ENCODE results near the gene KNDC1.

Gene KNDC1

GRCh38 chr10:133208466-133208865, 48.4 kb downstream of the KNDC1 start:
- ATAC-seq (ENCODE audit: low read depth), result no peak
- H3K9me3 Mint-ChIP-seq, result no peaks in the 10 kb centered on the region
- no peak for DNase-seq (ENCODE audit: low spot score in 2 of 2)
- H3K36me3 Mint-ChIP-seq, result no peaks in the 10 kb centered on the region
- H3K27ac Mint-ChIP-seq, result no peak overlapping the region
- no peaks in the 10 kb centered on the region for H3K4me1 Mint-ChIP-seq
- H3K27me3 Mint-ChIP-seq, result peaks cover 6% of the 10 kb centered on the region
- no peak overlapping the region for H3K4me3 Mint-ChIP-seq

DNA sequence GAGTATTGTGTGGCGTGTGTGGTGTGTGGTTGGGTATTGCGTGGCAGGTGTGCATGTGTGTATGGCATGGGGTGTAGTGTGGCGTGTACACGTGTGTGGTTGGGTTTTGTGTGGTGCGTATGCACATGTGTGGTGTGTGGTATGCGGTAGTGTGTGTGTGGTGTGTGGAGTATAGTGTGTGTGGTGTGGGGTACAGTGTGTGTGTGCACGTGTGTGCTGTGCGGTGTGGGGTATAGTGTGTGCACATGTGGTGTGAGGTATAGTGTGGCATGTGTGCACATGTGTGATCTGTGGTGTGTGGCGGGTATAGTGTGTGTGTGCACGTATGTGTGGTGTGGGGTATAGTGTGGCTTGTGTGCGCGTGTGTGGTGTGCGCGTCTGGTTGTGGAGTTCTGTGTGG, 49.1 kb downstream of the KNDC1 start:
- no peak overlapping the region for H3K4me3 Mint-ChIP-seq
- H3K36me3 Mint-ChIP-seq, result no peaks in the 10 kb centered on the region
- no peaks in the 10 kb centered on the region for H3K4me1 Mint-ChIP-seq
- H3K27ac Mint-ChIP-seq, result no peak overlapping the region
- ATAC-seq (ENCODE audit: low read depth) (no peak), DNase-seq (ENCODE audit: low spot score in 2 of 2) (no peak)
- peaks cover 6% of the 10 kb centered on the region for H3K27me3 Mint-ChIP-seq
- H3K9me3 Mint-ChIP-seq, result no peaks in the 10 kb centered on the region

DNA sequence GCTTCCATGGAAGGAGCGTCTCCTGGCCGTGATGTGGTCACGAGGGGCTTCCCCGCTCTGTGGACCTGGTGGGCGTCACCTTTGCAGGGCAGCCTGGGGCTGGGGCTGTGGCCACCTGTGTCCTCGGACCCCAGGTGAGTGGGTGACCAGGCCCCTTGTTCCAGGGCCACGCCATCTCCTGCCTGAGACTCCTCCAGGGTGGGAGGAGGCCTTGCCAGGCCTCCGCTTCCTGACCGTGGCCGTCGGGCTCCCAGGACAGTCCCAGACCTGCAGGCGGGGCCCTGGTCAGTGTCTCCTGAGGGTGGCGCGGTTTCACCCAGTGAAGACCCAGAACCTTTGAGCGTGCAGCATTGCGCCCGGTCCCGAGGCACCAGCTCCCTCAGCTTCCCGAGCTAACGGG, 49.6 kb downstream of the KNDC1 start:
- no peak for DNase-seq (ENCODE audit: low spot score in 2 of 2)
- H3K4me1 Mint-ChIP-seq, result no peaks in the 10 kb centered on the region
- no peak overlapping the region for H3K27ac Mint-ChIP-seq
- H3K4me3 Mint-ChIP-seq, result no peak overlapping the region
- no peaks in the 10 kb centered on the region for H3K9me3 Mint-ChIP-seq
- no peak for ATAC-seq (ENCODE audit: low read depth)
- H3K36me3 Mint-ChIP-seq, result no peaks in the 10 kb centered on the region
- H3K27me3 Mint-ChIP-seq, result peaks cover 6% of the 10 kb centered on the region

DNA sequence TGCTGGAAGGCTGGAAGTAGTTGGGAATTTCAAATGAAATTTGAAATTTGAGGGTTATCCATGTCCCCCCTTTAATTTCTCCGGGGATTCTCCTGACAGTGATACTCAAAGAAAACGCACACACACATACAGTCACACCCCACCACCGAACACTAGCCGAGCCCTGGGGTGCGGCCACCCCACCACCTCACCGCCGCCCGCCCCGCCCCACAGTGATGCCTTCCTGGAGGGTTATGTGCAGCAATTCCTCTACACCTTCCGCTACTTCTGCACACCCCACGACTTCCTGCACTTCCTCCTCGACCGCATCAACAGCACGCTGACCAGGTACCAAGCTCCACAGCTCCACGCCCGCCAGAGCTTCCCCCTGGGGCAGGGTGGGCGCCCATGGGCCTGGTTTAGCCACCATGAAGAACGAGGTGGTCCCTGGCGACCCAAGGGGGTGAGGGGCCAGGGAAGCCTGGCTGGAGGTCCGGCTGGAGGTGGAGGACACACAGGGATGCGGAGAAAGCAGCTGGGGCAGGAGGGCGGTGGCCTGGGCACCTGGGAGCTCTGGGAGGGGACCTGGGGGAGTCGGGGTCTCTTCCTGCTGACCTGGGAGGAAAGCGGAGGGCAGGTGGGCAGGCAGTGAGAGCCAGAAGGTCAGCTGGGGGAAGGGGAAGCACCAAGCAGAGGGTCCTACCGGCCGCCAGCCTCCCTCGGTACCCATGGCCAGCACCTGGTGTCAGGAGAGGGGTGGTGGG, 50.5 kb downstream of the KNDC1 start:
- no peak for DNase-seq (ENCODE audit: low spot score in 2 of 2)
- no peak overlapping the region for H3K27ac Mint-ChIP-seq
- no peak for ATAC-seq (ENCODE audit: low read depth)
- no peaks in the 10 kb centered on the region for H3K36me3 Mint-ChIP-seq
- no peaks in the 10 kb centered on the region for H3K9me3 Mint-ChIP-seq
- H3K4me3 Mint-ChIP-seq, result no peak overlapping the region
- H3K27me3 Mint-ChIP-seq, result peaks cover 4% of the 10 kb centered on the region
- no peaks in the 10 kb centered on the region for H3K4me1 Mint-ChIP-seq

DNA sequence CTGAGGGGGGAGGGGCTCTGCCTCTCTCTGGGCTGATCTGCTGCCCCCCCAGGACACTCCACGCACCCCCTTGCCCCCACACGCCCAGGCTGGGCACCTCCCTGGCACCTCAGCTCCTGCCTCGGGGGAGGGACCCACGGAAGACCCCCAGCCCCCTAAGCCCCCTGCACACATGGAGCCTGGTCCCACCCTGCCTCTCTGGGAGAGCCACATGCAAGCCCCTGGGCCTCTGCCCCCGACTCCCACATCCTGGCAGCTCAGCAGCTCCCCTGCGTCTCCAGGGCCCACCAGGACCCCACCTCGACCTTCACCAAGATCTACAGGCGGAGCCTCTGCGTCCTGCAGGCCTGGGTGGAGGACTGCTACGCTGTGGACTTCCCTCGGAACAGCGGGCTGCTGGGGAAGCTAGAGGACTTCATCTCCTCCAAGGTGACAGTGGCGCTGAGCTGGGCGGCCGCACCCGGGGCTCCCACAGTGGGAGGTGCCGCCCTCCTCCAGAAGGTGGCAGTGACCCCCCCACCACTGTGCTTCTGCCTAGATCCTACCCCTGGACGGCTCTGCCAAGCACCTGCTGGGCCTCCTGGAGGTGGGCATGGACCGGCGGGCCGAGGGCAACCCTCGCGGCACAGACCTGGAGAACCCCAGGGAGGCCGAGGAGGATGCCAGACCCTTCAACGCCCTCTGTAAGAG, 51.3 kb downstream of the KNDC1 start:
- H3K4me3 Mint-ChIP-seq, result no peak overlapping the region
- H3K4me1 Mint-ChIP-seq, result no peaks in the 10 kb centered on the region
- no peaks in the 10 kb centered on the region for H3K9me3 Mint-ChIP-seq
- DNase-seq (ENCODE audit: low spot score in 2 of 2) (no peak), ATAC-seq (ENCODE audit: low read depth) (no peak)
- H3K27me3 Mint-ChIP-seq, result peaks cover 4% of the 10 kb centered on the region
- no peaks in the 10 kb centered on the region for H3K36me3 Mint-ChIP-seq
- H3K27ac Mint-ChIP-seq, result no peak overlapping the region

- no peaks in the 10 kb centered on the region for H3K4me1 Mint-ChIP-seq
- H3K9me3 Mint-ChIP-seq, result no peaks in the 10 kb centered on the region
- DNase-seq (ENCODE audit: low spot score in 2 of 2) (no peak), ATAC-seq (ENCODE audit: low read depth) (no peak)
- peaks cover 4% of the 10 kb centered on the region for H3K27me3 Mint-ChIP-seq
- H3K27ac Mint-ChIP-seq, result no peak overlapping the region
- no peaks in the 10 kb centered on the region for H3K36me3 Mint-ChIP-seq
- H3K4me3 Mint-ChIP-seq, result no peak overlapping the region
These were observed 52.2 kb downstream of the KNDC1 start for GRCh38 chr10:133211959-133212852.

DNA sequence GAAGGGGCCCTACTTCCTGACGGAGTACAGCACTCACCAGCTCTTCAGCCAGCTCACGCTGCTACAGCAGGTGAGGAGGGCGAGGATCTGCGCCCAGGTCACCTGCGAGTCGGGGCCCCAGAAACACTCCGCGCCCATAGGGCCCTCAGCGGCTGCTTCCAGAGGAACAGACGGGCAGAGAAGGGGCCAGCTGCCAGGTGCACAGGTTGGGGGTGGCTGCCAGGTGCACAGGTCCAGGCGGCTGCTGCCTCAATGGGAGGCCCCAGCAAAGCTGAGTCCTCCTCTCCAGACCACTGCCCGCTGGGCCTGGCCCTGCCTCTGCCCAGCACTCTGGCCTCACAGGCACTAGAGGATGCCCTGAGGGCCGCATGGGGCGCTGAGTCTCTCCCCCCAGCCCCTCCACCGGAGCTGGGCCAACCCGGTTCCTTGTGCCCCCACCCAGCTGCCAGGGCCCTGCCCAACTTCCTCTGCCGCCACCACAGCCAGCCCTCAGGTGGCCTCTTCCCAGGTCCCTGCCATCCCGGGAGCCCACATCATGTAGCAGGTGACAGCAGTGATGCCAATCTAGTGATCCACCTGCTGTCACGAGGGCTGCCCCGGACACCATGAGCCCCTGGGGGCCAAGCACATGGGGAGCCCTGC, 53.0 kb downstream of the KNDC1 start:
- Mint-ChIP-seq H3K27ac (no peak overlapping the region), H3K27me3 (peaks cover 4% of the 10 kb centered on the region), H3K9me3 (no peaks in the 10 kb centered on the region), H3K4me3 (no peak overlapping the region), H3K36me3 (no peaks in the 10 kb centered on the region), H3K4me1 (no peaks in the 10 kb centered on the region)
- DNase-seq (ENCODE audit: low spot score in 2 of 2) (no peak), ATAC-seq (ENCODE audit: low read depth) (no peak)

DNA sequence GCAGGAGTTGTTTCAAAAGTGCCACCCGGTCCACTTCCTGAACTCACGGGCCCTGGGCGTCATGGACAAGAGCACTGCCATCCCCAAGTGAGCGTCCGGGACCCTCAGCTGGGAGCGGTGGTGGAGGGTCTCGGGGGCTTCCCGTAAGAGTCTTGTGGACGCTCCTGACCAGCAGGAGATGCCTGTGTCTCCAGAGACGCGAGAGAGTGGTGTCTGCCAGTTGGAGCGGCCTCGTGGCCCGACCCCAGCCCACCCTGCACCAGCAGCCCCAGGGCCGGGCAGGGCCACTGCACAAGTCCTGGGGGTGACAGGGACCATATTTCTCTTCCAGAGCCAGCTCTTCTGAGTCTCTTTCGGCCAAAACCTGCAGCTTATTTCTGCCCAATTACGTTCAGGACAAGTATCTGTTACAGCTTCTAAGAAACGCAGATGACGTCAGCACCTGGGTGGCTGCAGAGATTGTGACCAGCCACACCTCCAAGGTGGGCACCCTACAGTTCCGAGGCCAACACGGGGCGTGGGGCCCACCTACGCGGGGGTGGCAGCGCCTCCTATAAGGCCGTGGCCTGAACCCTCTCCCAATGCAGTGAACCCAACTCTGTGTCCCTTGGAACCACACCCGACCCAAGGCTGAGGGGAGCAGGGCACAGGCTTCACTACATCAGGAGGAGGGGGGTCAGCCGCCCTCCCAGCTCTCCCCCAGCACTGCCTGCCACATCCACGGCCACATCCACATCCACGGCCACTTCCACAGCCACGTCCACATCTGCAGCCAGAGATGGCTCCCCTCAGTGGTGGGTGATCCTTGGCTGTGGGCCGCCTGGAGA, 53.8 kb downstream of the KNDC1 start:
- ATAC-seq (ENCODE audit: low read depth) (no peak), DNase-seq (ENCODE audit: low spot score in 2 of 2) (no peak)
- Mint-ChIP-seq H3K27ac (no peak overlapping the region), H3K4me3 (no peak overlapping the region), H3K27me3 (peaks cover 6% of the 10 kb centered on the region), H3K4me1 (no peaks in the 10 kb centered on the region), H3K36me3 (no peaks in the 10 kb centered on the region), H3K9me3 (no peaks in the 10 kb centered on the region)

- H3K27ac Mint-ChIP-seq, result no peak overlapping the region
- no peaks in the 10 kb centered on the region for H3K9me3 Mint-ChIP-seq
- ATAC-seq (ENCODE audit: low read depth), result no peak
- H3K27me3 Mint-ChIP-seq, result peaks cover 6% of the 10 kb centered on the region
- no peak overlapping the region for H3K4me3 Mint-ChIP-seq
- H3K36me3 Mint-ChIP-seq, result no peaks in the 10 kb centered on the region
- no peak for DNase-seq (ENCODE audit: low spot score in 2 of 2)
- no peaks in the 10 kb centered on the region for H3K4me1 Mint-ChIP-seq
These were observed 54.7 kb downstream of the KNDC1 start for GRCh38 chr10:133214468-133215410.

GRCh38 chr10:133215586-133215985, 55.6 kb downstream of the KNDC1 start:
- no peak overlapping the region for H3K27ac Mint-ChIP-seq

DNA sequence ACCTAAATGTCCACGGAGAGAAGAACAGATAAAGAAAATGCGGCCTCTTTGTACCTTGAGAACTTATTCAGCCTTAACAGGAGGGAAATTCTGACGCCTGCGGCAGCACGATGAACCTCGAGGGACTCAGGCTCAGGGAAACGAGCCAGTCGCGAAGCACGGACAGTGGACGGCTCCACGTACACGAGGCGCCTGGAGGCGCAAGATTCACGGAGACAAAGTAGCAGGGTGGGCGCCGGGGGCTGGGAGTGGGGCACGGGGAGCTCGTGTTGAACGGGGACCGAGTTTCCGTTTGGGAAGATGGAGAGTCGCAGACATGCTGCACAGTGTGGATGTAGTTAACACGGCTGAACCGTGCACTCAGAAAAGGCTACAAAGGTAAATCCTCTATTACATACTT, 56.8 kb downstream of the KNDC1 start:
- Mint-ChIP-seq H3K27me3 (peaks cover 11% of the 10 kb centered on the region), H3K4me3 (no peak overlapping the region), H3K27ac (no peak overlapping the region), H3K4me1 (no peaks in the 10 kb centered on the region), H3K9me3 (no peaks in the 10 kb centered on the region), H3K36me3 (no peaks in the 10 kb centered on the region)
- no peak for DNase-seq (ENCODE audit: low spot score in 2 of 2)
- no peak for ATAC-seq (ENCODE audit: low read depth)

More at GRCh38 chr10:133215586-133215985, 55.6 kb downstream of the KNDC1 start:
- no peak for DNase-seq (ENCODE audit: low spot score in 2 of 2)
- no peaks in the 10 kb centered on the region for H3K9me3 Mint-ChIP-seq
- no peaks in the 10 kb centered on the region for H3K36me3 Mint-ChIP-seq
- no peak for ATAC-seq (ENCODE audit: low read depth)
- H3K4me1 Mint-ChIP-seq, result no peaks in the 10 kb centered on the region
- H3K4me3 Mint-ChIP-seq, result no peak overlapping the region
- H3K27me3 Mint-ChIP-seq, result peaks cover 6% of the 10 kb centered on the region

- no peaks in the 10 kb centered on the region for H3K36me3 Mint-ChIP-seq
- ATAC-seq (ENCODE audit: low read depth) (no peak), DNase-seq (ENCODE audit: low spot score in 2 of 2) (no peak)
- peaks cover 8% of the 10 kb centered on the region for H3K27me3 Mint-ChIP-seq
- H3K9me3 Mint-ChIP-seq, result no peaks in the 10 kb centered on the region
- H3K27ac Mint-ChIP-seq, result no peak overlapping the region
- H3K4me1 Mint-ChIP-seq, result no peaks in the 10 kb centered on the region
- H3K4me3 Mint-ChIP-seq, result no peak overlapping the region
These were observed 58.0 kb downstream of the KNDC1 start for GRCh38 chr10:133217800-133218589.

All from memory B cell (primary cell).